ENCODE measurements around the gene CLIC3.

The CLIC3 gene

GRCh38 chr9:136979769-136980587, 16.4 kb downstream of the CLIC3 start:
- peaks cover 20% of the 10 kb centered on the region for H3K27me3 ChIP-seq (ENCODE audit: control insufficient read depth, insufficient read depth, low read length)
- H3K4me3 ChIP-seq (ENCODE audit: low read length): no peak overlapping the region
- H3K9ac ChIP-seq (ENCODE audit: low read length): no peak overlapping the region
- no peaks in the 10 kb centered on the region for H3K9me3 ChIP-seq (ENCODE audit: control insufficient read depth, low read length)
- H3K36me3 ChIP-seq (ENCODE audit: control insufficient read depth, insufficient read depth, low read length): no peaks in the 10 kb centered on the region
- H3K4me1 ChIP-seq (ENCODE audit: control insufficient read depth, insufficient read depth, low read length): peaks cover 17% of the 10 kb centered on the region

GRCh38 chr9:136978865-136979544, 17.4 kb downstream of the CLIC3 start:
- peaks cover 19% of the 10 kb centered on the region for H3K4me1 ChIP-seq (ENCODE audit: control insufficient read depth, insufficient read depth, low read length)
- H3K9me3 ChIP-seq (ENCODE audit: control insufficient read depth, low read length): no peaks in the 10 kb centered on the region
- H3K4me3 ChIP-seq (ENCODE audit: low read length): no peak overlapping the region
- no peak overlapping the region for H3K9ac ChIP-seq (ENCODE audit: low read length)
- H3K36me3 ChIP-seq (ENCODE audit: control insufficient read depth, insufficient read depth, low read length): no peaks in the 10 kb centered on the region
- H3K27me3 ChIP-seq (ENCODE audit: control insufficient read depth, insufficient read depth, low read length): peaks cover 10% of the 10 kb centered on the region

GRCh38 chr9:136978073-136978864, 18.1 kb downstream of the CLIC3 start:
- peaks cover 5% of the 10 kb centered on the region for H3K27me3 ChIP-seq (ENCODE audit: control insufficient read depth, insufficient read depth, low read length)
- H3K36me3 ChIP-seq (ENCODE audit: control insufficient read depth, insufficient read depth, low read length): no peaks in the 10 kb centered on the region
- peaks cover 19% of the 10 kb centered on the region for H3K4me1 ChIP-seq (ENCODE audit: control insufficient read depth, insufficient read depth, low read length)
- H3K9me3 ChIP-seq (ENCODE audit: control insufficient read depth, low read length): no peaks in the 10 kb centered on the region
- no peak overlapping the region for H3K4me3 ChIP-seq (ENCODE audit: low read length)
- no peak overlapping the region for H3K9ac ChIP-seq (ENCODE audit: low read length)

GRCh38 chr9:136977649-136978072, 18.7 kb downstream of the CLIC3 start:
- peaks cover 3% of the 10 kb centered on the region for H3K27me3 ChIP-seq (ENCODE audit: control insufficient read depth, insufficient read depth, low read length)
- H3K9me3 ChIP-seq (ENCODE audit: control insufficient read depth, low read length): no peaks in the 10 kb centered on the region
- no peaks in the 10 kb centered on the region for H3K36me3 ChIP-seq (ENCODE audit: control insufficient read depth, insufficient read depth, low read length)
- H3K9ac ChIP-seq (ENCODE audit: low read length): no peak overlapping the region
- peaks cover 19% of the 10 kb centered on the region for H3K4me1 ChIP-seq (ENCODE audit: control insufficient read depth, insufficient read depth, low read length)
- no peak overlapping the region for H3K4me3 ChIP-seq (ENCODE audit: low read length)

DNA sequence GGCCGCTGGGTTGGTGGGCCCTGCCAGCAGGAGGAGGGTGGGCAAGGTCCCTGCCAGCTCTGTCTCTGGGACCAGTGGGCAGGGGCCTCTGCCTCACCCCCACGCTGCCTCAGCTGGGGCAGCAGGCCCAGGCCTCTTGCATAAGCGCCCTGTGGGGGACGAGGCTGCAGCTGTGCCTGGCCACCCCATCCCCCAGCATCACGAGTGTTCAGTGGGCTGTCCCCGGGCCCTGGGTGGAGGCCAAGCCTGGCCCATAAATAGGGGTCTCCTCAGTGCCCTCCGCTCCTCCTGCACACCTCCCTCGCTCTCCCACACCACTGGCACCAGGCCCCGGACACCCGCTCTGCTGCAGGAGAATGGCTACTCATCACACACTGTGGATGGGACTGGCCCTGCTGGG, 19.1 kb downstream of the CLIC3 start, which contains the start of gene PTGDS:
Gene PTGDS (plus strand): TSS at position 282 of the 400 bp plus-strand sequence. CDS start 75 bp downstream, at position 357.
- Histone ChIP-seq H3K36me3 (ENCODE audit: control insufficient read depth, insufficient read depth, low read length) (no peaks in the 10 kb centered on the region), H3K9me3 (ENCODE audit: control insufficient read depth, low read length) (no peaks in the 10 kb centered on the region), H3K4me3 (ENCODE audit: low read length) (no peak within 1 kb of the TSS), H3K9ac (ENCODE audit: low read length) (no peak within 1 kb of the TSS), H3K4me1 (ENCODE audit: control insufficient read depth, insufficient read depth, low read length) (peaks cover 19% of the 10 kb centered on the region), H3K27me3 (ENCODE audit: control insufficient read depth, insufficient read depth, low read length) (peaks cover 3% of the 10 kb centered on the region)

- no peaks in the 10 kb centered on the region for H3K36me3 ChIP-seq (ENCODE audit: control insufficient read depth, insufficient read depth, low read length)
- no peak overlapping the region for H3K4me3 ChIP-seq (ENCODE audit: low read length)
- H3K9me3 ChIP-seq (ENCODE audit: control insufficient read depth, low read length): no peaks in the 10 kb centered on the region
- H3K27me3 ChIP-seq (ENCODE audit: control insufficient read depth, insufficient read depth, low read length): peaks cover 4% of the 10 kb centered on the region
- no peak overlapping the region for H3K9ac ChIP-seq (ENCODE audit: low read length)
- peaks cover 19% of the 10 kb centered on the region for H3K4me1 ChIP-seq (ENCODE audit: control insufficient read depth, insufficient read depth, low read length)
Measured at GRCh38 chr9:136975644-136976043, 20.7 kb downstream of the CLIC3 start.

DNA sequence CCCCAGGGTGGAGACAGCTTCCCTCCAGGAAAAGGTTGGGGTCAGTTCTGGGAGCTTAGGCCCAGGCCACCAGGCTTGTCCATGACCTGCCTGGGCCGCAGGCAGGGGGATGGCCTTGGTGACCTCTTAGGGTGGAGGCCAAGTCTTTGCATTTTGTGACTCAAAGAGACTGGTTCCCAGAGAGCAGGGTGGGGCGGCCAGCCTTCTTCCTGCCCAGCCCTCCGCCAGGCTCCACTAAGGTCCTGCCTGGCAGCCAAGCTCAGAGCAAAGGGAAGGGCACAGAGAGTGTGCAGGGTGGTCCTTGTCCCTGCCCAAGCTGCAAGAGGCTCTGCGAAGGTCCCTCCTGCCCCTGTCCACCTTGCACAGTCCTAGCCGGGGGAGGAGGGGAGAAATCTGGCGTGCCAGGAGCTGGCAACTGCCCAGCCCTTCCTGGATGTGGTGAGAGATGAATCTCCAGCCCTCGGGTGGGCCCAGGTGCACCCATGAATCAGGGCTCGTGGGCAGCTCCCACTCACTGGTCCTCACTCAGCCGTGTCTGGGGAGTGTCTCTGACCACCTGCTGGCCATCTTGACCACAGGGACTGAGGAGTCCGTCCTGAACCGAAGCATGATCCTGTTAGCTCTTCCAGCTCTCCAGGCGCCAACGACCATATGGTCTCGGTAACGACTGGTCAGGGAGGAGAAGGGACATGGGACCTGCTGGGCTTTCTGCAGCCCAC, 21.4 kb downstream of the CLIC3 start:
- H3K9me3 ChIP-seq (ENCODE audit: control insufficient read depth, low read length): no peaks in the 10 kb centered on the region
- H3K36me3 ChIP-seq (ENCODE audit: control insufficient read depth, insufficient read depth, low read length): no peaks in the 10 kb centered on the region
- H3K27me3 ChIP-seq (ENCODE audit: control insufficient read depth, insufficient read depth, low read length): peaks cover 5% of the 10 kb centered on the region
- peaks cover 19% of the 10 kb centered on the region for H3K4me1 ChIP-seq (ENCODE audit: control insufficient read depth, insufficient read depth, low read length)
- no peak overlapping the region for H3K4me3 ChIP-seq (ENCODE audit: low read length)
- no peak overlapping the region for H3K9ac ChIP-seq (ENCODE audit: low read length)

DNA sequence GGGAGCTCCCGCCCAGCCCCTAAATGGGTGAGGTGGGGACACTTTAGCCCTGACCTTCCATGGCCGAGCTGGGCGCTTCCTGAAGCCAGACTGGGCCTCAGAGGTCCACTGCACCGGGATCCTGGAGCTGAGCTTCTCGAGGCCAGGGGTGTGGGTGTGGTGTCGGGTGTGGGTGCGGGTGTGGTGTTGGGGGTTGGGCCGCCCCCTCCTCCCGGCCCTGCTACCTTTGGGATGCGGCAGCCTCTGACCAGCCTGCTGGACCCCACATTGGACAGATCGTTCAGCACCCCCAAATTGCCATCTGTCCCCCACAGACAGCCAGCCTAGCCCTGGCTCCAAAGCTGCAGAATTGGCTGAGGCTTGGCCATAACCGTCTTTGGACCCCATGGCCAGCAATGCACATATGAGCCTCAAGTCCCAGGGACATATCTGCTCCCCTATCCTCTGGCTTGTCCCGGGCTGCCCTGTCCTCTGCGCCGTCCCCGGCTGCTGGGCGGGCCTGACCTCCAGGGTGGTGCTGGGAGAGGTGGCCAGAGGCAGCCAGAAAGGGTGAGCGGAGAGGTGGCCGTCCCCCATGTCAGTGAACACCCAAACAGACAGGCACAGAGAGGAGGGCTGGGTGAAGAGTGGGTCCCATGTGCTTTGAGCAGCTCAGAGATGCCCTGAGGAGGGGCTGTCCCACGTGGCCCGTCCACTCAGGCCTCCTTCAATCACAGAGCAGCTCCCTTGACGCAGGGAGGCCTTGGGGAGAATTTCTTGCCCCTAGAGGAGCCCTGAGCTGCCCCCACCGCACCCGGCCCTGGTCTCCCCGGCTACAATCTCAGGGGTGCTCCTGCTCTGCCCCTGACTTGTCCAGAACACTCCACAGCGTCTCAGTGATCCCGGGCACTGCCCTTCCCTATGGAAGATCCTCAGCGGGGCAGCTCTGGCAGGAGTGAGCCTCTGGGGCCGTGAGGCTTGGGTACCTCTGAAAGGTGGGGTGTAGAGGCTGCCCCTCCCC, 22.4 kb downstream of the CLIC3 start:
- no peak overlapping the region for H3K9ac ChIP-seq (ENCODE audit: low read length)
- H3K4me3 ChIP-seq (ENCODE audit: low read length): no peak overlapping the region
- H3K27me3 ChIP-seq (ENCODE audit: control insufficient read depth, insufficient read depth, low read length): peaks cover 5% of the 10 kb centered on the region
- no peaks in the 10 kb centered on the region for H3K36me3 ChIP-seq (ENCODE audit: control insufficient read depth, insufficient read depth, low read length)
- H3K4me1 ChIP-seq (ENCODE audit: control insufficient read depth, insufficient read depth, low read length): peaks cover 19% of the 10 kb centered on the region
- no peaks in the 10 kb centered on the region for H3K9me3 ChIP-seq (ENCODE audit: control insufficient read depth, low read length)

- Histone ChIP-seq H3K9ac (ENCODE audit: low read length) (no peak overlapping the region), H3K4me3 (ENCODE audit: low read length) (no peak overlapping the region), H3K36me3 (ENCODE audit: control insufficient read depth, insufficient read depth, low read length) (no peaks in the 10 kb centered on the region), H3K27me3 (ENCODE audit: control insufficient read depth, insufficient read depth, low read length) (peaks cover 5% of the 10 kb centered on the region), H3K9me3 (ENCODE audit: control insufficient read depth, low read length) (no peaks in the 10 kb centered on the region), H3K4me1 (ENCODE audit: control insufficient read depth, insufficient read depth, low read length) (peaks cover 16% of the 10 kb centered on the region)
Measured at GRCh38 chr9:136972743-136973142, 23.6 kb downstream of the CLIC3 start.

GRCh38 chr9:136972335-136972734, 24.0 kb downstream of the CLIC3 start:
- H3K9me3 ChIP-seq (ENCODE audit: control insufficient read depth, low read length): no peaks in the 10 kb centered on the region
- peaks cover 13% of the 10 kb centered on the region for H3K4me1 ChIP-seq (ENCODE audit: control insufficient read depth, insufficient read depth, low read length)
- no peak overlapping the region for H3K9ac ChIP-seq (ENCODE audit: low read length)
- no peaks in the 10 kb centered on the region for H3K36me3 ChIP-seq (ENCODE audit: control insufficient read depth, insufficient read depth, low read length)
- H3K27me3 ChIP-seq (ENCODE audit: control insufficient read depth, insufficient read depth, low read length): peaks cover 5% of the 10 kb centered on the region
- no peak overlapping the region for H3K4me3 ChIP-seq (ENCODE audit: low read length)
